Measurements from ENCODE around the gene WASF3.

WASF3 gene

GRCh38 chr13:26679411-26680122 lies 122.1 kb downstream of the WASF3 start:
- Histone ChIP-seq H3K9me3 (replicated peaks; ENCODE audit: insufficient read depth, low read length) (no peaks in the 10 kb centered on the region), H3K9ac (ENCODE audit: low read length) (no peak overlapping the region), H3K36me3 (replicated peaks; ENCODE audit: insufficient read depth, low read length) (no peaks in the 10 kb centered on the region), H3K79me2 (ENCODE audit: low read length) (no peaks in the 10 kb centered on the region), H3K27me3 (replicated peaks; ENCODE audit: insufficient read depth, low read length) (no peaks in the 10 kb centered on the region), H3K4me1 (ENCODE audit: low read length) (no peaks in the 10 kb centered on the region), H4K20me1 (ENCODE audit: insufficient read depth, low read length) (no peaks in the 10 kb centered on the region), H3K4me2 (ENCODE audit: low read depth, low read length) (no peak overlapping the region), H3F3A (ENCODE audit: insufficient read depth, low read length) (no peaks in the 10 kb centered on the region), H2AFZ (ENCODE audit: low read length) (no peak overlapping the region), H3K9me2 (replicated peaks; ENCODE audit: insufficient read depth, low read length) (no peaks in the 10 kb centered on the region), H3K4me3 (ENCODE audit: low read length) (no peak overlapping the region), H3K27ac (ENCODE audit: low read length) (no peak overlapping the region)
- DNase-seq: no peak
- TF ChIP-seq CTCF (IDR thresholded peaks at IDR 0.05; ENCODE audit: low read length): no peak
- no peak for TF ChIP-seq EZH2 (optimal IDR thresholded peaks at IDR 0.05; ENCODE audit: low read depth, low read length)
- no peak for TF ChIP-seq EZH2phosphoT487 (IDR thresholded peaks at IDR 0.05; ENCODE audit: low read length)

- Histone ChIP-seq H3K9me2 (replicated peaks; ENCODE audit: insufficient read depth, low read length) (no peaks in the 10 kb centered on the region), H3K4me2 (ENCODE audit: low read depth, low read length) (no peak overlapping the region), H3K4me1 (ENCODE audit: low read length) (no peaks in the 10 kb centered on the region), H4K20me1 (ENCODE audit: insufficient read depth, low read length) (no peaks in the 10 kb centered on the region), H2AFZ (ENCODE audit: low read length) (no peak overlapping the region), H3K36me3 (replicated peaks; ENCODE audit: insufficient read depth, low read length) (no peaks in the 10 kb centered on the region), H3K27ac (ENCODE audit: low read length) (no peak overlapping the region), H3K9me3 (replicated peaks; ENCODE audit: insufficient read depth, low read length) (no peaks in the 10 kb centered on the region), H3K9ac (ENCODE audit: low read length) (no peak overlapping the region), H3F3A (ENCODE audit: insufficient read depth, low read length) (no peaks in the 10 kb centered on the region), H3K79me2 (ENCODE audit: low read length) (no peaks in the 10 kb centered on the region), H3K4me3 (ENCODE audit: low read length) (no peak overlapping the region), H3K27me3 (replicated peaks; ENCODE audit: insufficient read depth, low read length) (no peaks in the 10 kb centered on the region)
- TF ChIP-seq CTCF (IDR thresholded peaks at IDR 0.05; ENCODE audit: low read length): no peak
- no peak for TF ChIP-seq EZH2phosphoT487 (IDR thresholded peaks at IDR 0.05; ENCODE audit: low read length)
- TF ChIP-seq EZH2 (optimal IDR thresholded peaks at IDR 0.05; ENCODE audit: low read depth, low read length): no peak
- no peak for DNase-seq
These were observed 122.6 kb downstream of the WASF3 start for GRCh38 chr13:26680123-26680450.

- Histone ChIP-seq H4K20me1 (ENCODE audit: insufficient read depth, low read length) (no peaks in the 10 kb centered on the region), H3K9me3 (replicated peaks; ENCODE audit: insufficient read depth, low read length) (no peaks in the 10 kb centered on the region), H2AFZ (ENCODE audit: low read length) (no peak overlapping the region), H3K36me3 (replicated peaks; ENCODE audit: insufficient read depth, low read length) (no peaks in the 10 kb centered on the region), H3K27ac (ENCODE audit: low read length) (no peak overlapping the region), H3K4me3 (ENCODE audit: low read length) (no peak overlapping the region), H3K4me2 (ENCODE audit: low read depth, low read length) (no peak overlapping the region), H3K9ac (ENCODE audit: low read length) (no peak overlapping the region), H3K4me1 (ENCODE audit: low read length) (no peaks in the 10 kb centered on the region), H3K9me2 (replicated peaks; ENCODE audit: insufficient read depth, low read length) (no peaks in the 10 kb centered on the region), H3K79me2 (ENCODE audit: low read length) (no peaks in the 10 kb centered on the region), H3K27me3 (replicated peaks; ENCODE audit: insufficient read depth, low read length) (no peaks in the 10 kb centered on the region), H3F3A (ENCODE audit: insufficient read depth, low read length) (no peaks in the 10 kb centered on the region)
- no peak for DNase-seq
- TF ChIP-seq EZH2phosphoT487 (IDR thresholded peaks at IDR 0.05; ENCODE audit: low read length) (no peak), CTCF (IDR thresholded peaks at IDR 0.05; ENCODE audit: low read length) (no peak), EZH2 (optimal IDR thresholded peaks at IDR 0.05; ENCODE audit: low read depth, low read length) (no peak)
These were observed 123.1 kb downstream of the WASF3 start for GRCh38 chr13:26680572-26680971.
